Nephron progenitor cell (in vitro differentiated cells): Measurements from ENCODE around the gene GPR32.
A peak's percentile ranks its signal among the peaks of the same experiment; 100 is the strongest.

Source experiments
- DNase-seq: peaks from one replicate; pipeline ENCODE4 v3.0.0; 2021
- H3K27ac Mint-ChIP-seq: 2 replicates; pipeline ENCODE4 v1.8.0; 2021; ENCODE audit warnings: mild to moderate bottlenecking, moderate library complexity, mixed read lengths
- H3K27me3 Mint-ChIP-seq: 2 replicates; pipeline ENCODE4 v1.8.0; 2021; ENCODE audit warnings: mild to moderate bottlenecking, low read depth, mixed read lengths; ENCODE audit not compliant: poor library complexity
- H3K36me3 Mint-ChIP-seq: 2 replicates; pipeline ENCODE4 v1.8.0; 2021; ENCODE audit warnings: low read depth, mixed read lengths
- H3K4me1 Mint-ChIP-seq: 2 replicates; pipeline ENCODE4 v1.8.0; 2021; ENCODE audit warnings: mixed read lengths
- H3K4me3 Mint-ChIP-seq: 2 replicates; pipeline ENCODE4 v1.8.0; 2021; ENCODE audit warnings: mild to moderate bottlenecking, moderate library complexity, mixed read lengths
- H3K9me3 Mint-ChIP-seq: 2 replicates; pipeline ENCODE4 v1.8.0; 2021; ENCODE audit warnings: mild to moderate bottlenecking, moderate library complexity, mixed read lengths
- TF ChIP-seq, protein P1 (sequence below): fragments of 200-600 bp; sonication (generic); IDR thresholded peaks from 2 replicates; pipeline ENCODE4 v1.5.0; 2021; ENCODE audit warnings: antibody characterized with exemption

The GPR32 gene

DNA sequence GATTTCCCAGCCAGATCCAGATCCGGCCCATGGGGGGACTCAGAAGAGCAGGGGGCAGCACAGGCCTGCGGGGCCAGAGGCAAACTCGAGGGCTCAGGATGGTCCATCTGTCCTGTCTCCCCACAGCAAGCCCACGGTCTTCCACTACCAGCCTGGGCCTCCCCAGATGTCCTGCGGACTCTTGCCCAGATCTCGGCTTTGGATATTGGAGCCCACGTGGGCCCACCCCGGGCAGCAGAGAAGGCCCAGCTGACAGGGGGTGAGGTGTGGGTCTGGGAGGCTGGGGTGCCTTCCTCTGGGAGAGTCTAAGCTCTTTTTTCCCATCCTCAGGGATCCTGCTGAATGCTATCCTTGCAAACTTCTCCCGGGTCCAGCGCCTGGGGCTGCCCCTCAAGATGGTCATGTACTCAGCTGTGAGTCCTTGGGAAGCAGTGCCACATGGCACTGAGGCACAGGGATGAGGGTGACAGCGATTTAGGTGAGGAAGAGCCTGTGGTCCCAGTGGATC lies 23.3 kb downstream of the GPR32 start:
- Mint-ChIP-seq H3K27ac (no peak overlapping the region), H3K27me3 (no peaks in the 10 kb centered on the region), H3K36me3 (no peaks in the 10 kb centered on the region), H3K4me3 (no peak overlapping the region), H3K4me1 (peaks cover 8% of the 10 kb centered on the region), H3K9me3 (no peaks in the 10 kb centered on the region)
- no peak for DNase-seq
- TF ChIP-seq, protein P1, sequence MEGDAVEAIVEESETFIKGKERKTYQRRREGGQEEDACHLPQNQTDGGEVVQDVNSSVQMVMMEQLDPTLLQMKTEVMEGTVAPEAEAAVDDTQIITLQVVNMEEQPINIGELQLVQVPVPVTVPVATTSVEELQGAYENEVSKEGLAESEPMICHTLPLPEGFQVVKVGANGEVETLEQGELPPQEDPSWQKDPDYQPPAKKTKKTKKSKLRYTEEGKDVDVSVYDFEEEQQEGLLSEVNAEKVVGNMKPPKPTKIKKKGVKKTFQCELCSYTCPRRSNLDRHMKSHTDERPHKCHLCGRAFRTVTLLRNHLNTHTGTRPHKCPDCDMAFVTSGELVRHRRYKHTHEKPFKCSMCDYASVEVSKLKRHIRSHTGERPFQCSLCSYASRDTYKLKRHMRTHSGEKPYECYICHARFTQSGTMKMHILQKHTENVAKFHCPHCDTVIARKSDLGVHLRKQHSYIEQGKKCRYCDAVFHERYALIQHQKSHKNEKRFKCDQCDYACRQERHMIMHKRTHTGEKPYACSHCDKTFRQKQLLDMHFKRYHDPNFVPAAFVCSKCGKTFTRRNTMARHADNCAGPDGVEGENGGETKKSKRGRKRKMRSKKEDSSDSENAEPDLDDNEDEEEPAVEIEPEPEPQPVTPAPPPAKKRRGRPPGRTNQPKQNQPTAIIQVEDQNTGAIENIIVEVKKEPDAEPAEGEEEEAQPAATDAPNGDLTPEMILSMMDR: no peak

DNA sequence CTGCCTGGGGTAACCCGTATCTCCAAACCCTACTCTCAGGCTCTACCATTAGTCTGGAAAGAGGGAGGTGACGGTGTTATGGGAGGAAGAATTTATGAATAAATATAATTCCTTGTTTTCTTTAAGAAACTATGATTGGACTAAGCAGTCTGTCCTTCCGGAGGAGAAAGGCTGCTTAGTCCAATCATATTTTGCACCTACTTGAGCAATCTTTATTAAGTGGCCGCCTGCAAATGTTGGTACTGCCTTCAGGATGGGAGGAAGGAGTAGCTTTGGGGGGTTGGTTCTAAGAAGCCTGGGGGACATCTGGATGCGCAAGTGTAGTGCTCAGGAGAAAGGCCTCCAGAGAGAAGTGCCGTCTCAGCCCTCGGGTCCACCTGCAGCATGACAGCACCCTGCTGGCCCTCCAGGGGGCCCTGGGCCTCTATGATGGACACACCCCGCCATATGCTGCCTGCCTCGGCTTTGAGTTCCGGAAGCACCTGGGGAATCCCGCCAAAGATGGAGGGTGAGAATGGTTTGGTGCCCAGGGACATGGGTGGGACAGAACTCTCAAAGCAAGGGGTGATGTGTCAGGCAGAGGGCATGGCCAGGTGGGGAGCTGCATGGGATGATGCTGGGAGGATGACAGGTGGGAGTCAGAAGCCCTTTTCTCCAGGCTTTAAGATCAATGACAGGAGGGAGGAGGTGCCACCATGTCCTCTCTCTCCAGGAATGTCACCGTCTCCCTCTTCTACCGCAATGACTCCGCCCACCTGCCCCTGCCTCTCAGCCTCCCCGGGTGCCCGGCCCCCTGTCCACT lies 24.0 kb downstream of the GPR32 start:
- Mint-ChIP-seq H3K27ac (no peak overlapping the region), H3K9me3 (no peaks in the 10 kb centered on the region), H3K4me3 (no peak overlapping the region)

DNA sequence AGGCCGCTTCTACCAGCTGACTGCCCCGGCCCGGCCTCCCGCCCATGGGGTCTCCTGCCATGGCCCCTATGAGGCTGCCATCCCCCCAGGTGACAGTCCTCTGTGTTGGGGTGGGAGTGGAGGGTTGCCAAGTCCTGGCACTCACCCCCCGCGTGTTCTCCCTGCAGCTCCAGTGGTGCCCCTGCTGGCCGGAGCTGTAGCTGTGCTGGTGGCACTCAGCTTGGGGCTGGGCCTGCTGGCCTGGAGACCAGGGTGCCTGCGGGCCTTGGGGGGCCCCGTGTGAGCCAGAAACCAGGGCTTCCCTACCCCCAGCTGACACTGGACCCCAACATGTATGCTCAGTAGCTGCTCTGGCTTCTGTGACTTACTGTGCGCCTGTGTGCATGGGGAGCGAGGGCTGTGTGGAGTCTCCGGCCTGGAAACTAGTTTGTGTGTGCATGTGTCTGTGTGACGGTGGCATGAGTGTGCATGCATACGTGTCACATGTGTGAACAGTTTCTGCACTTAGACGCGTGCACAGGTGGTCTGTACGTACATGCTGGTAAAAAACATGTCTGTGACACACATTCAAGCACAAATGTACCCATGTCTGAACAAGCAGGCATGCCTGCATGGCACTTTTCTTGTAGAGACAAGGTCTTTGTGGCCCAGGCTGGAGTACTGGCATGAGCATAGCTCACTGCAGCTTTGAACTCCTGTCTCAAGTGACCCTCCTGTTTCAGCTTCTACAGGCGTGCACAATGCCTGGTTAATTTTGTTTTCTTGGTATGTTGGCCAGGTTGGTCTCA lies 24.8 kb downstream of the GPR32 start:
- no peak for DNase-seq
- peaks cover 3% of the 10 kb centered on the region for H3K36me3 Mint-ChIP-seq
- H3K9me3 Mint-ChIP-seq: no peaks in the 10 kb centered on the region
- TF ChIP-seq, protein P1: no peak
- H3K4me1 Mint-ChIP-seq: peaks cover 8% of the 10 kb centered on the region
- no peak overlapping the region for H3K27ac Mint-ChIP-seq
- no peaks in the 10 kb centered on the region for H3K27me3 Mint-ChIP-seq
- no peak overlapping the region for H3K4me3 Mint-ChIP-seq

More for the DNA sequence above, 24.0 kb downstream of the GPR32 start:
- TF ChIP-seq, protein P1: no peak
- Mint-ChIP-seq H3K27me3 (no peaks in the 10 kb centered on the region), H3K36me3 (no peaks in the 10 kb centered on the region), H3K4me1 (peaks cover 8% of the 10 kb centered on the region)
- no peak for DNase-seq

DNA sequence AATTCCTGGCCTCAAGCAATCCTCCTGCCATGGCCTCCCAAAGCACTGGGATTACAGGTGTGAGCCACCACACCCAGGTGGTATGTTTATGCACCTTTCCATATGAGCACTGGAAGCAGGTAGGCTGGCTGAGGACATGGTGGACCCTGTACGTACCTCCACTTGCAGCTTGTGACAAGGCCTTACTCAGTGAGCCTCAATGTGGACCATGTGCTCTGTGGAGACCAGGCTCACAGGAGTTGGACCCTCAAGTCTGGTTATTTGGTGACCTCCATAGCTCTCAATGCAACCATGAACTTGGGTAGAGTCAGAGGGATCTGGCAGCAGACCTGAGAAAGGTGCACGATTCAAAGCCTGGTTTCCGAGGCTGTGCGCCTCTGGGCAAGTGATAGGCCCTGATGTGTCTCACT lies 25.4 kb downstream of the GPR32 start:
- no peaks in the 10 kb centered on the region for H3K27me3 Mint-ChIP-seq
- peaks cover 7% of the 10 kb centered on the region for H3K4me1 Mint-ChIP-seq
- no peaks in the 10 kb centered on the region for H3K9me3 Mint-ChIP-seq
- TF ChIP-seq, protein P1: no peak
- peaks cover 7% of the 10 kb centered on the region for H3K36me3 Mint-ChIP-seq
- H3K4me3 Mint-ChIP-seq: no peak overlapping the region
- peak overlapping the region; percentile 77 for H3K27ac Mint-ChIP-seq
- DNase-seq: no peak

DNA sequence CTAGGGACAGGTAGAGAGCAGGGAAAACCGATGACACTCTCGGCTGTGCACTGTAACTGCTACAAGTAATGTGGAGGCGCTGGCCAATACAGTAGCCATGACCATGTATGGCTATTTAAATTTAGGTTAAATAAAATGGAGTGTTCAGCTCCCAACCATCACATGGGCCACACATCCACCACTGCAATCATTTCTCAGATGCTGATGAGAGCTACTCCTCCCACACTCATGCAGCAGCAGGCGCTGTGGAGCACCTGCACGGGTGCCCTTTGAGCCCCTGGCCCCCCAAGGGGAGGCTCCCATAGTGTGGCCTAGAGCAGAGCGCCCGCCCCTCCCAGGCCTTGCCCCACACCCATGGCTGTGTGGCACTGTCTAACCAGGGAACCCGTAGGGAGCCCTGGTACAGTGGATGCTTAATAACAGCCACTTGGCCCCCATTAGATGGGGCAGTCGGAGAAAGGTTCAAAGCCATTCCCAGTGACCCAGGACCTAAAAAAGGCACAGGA lies 25.9 kb downstream of the GPR32 start:
- Mint-ChIP-seq H3K4me1 (peaks cover 7% of the 10 kb centered on the region), H3K36me3 (peaks cover 12% of the 10 kb centered on the region), H3K27ac (peak overlapping the region; percentile 77), H3K27me3 (no peaks in the 10 kb centered on the region), H3K9me3 (no peaks in the 10 kb centered on the region), H3K4me3 (no peak overlapping the region)
- TF ChIP-seq, protein P1: no peak
- no peak for DNase-seq
